Stimulated activated naive CD8-positive, alpha-beta T cell treated with anti-CD3 and anti-CD28 coated beads, Interleukin-15, Interleukin-2, amounts not matched to agents 100 U/mL and 50 U/mL, for 24 hours (primary cell): ENCODE data around the gene INPP4B.
"Not testable (repeated sequence)": the region's sequence is repeated elsewhere in the genome, so short reads cannot be mapped to it uniquely, and the experiment has no call there.

Source experiments
- ATAC-seq: fragments of 150-1000 bp; cut with Tn5 transposase; one replicate; pipeline ENCODE4 v1.10.0; 2021
- DNase-seq: peaks from one replicate; pipeline ENCODE4 v3.0.0; 2021

INPP4B gene

GRCh38 chr4:142083264-142083663, 762.8 kb downstream of the INPP4B start:
- DNase-seq (no peak), ATAC-seq (no peak)

- DNase-seq = no peak
- no peak for ATAC-seq
These were observed 765.1 kb downstream of the INPP4B start for GRCh38 chr4:142081025-142081424.

- ATAC-seq = no peak
- no peak for DNase-seq
These were observed 766.1 kb downstream of the INPP4B start for GRCh38 chr4:142079959-142080358.

GRCh38 chr4:142077048-142077447, 769.1 kb downstream of the INPP4B start:
- ATAC-seq (no peak), DNase-seq (no peak)

- not testable (repeated sequence) for ATAC-seq, DNase-seq
These were observed 777.8 kb downstream of the INPP4B start for GRCh38 chr4:142068304-142068703.

- ATAC-seq, DNase-seq: not testable (repeated sequence)
These were observed 779.5 kb downstream of the INPP4B start for GRCh38 chr4:142066562-142066961.

GRCh38 chr4:142065086-142065647, 780.9 kb downstream of the INPP4B start:
- DNase-seq (no peak), ATAC-seq (no peak)

GRCh38 chr4:142064181-142064580, 781.9 kb downstream of the INPP4B start:
- DNase-seq (no peak), ATAC-seq (no peak)

- no peak for DNase-seq
- no peak for ATAC-seq
These were observed 800.1 kb downstream of the INPP4B start for GRCh38 chr4:142045996-142046395.

GRCh38 chr4:142044271-142044670, 801.8 kb downstream of the INPP4B start:
- no peak for ATAC-seq
- no peak for DNase-seq

GRCh38 chr4:142043509-142043908, 802.6 kb downstream of the INPP4B start:
- ATAC-seq = no peak
- DNase-seq = no peak

GRCh38 chr4:142041788-142042187, 804.3 kb downstream of the INPP4B start:
- ATAC-seq = no peak
- no peak for DNase-seq

GRCh38 chr4:142040043-142040442, 806.1 kb downstream of the INPP4B start:
- no peak for ATAC-seq
- no peak for DNase-seq

GRCh38 chr4:142036795-142037583, 809.1 kb downstream of the INPP4B start:
- DNase-seq = no peak
- no peak for ATAC-seq

- DNase-seq = no peak
- ATAC-seq = no peak
These were observed 810.5 kb downstream of the INPP4B start for GRCh38 chr4:142035566-142035965.

- ATAC-seq (no peak), DNase-seq (no peak)
These were observed 812.0 kb downstream of the INPP4B start for GRCh38 chr4:142034101-142034500.

GRCh38 chr4:142030010-142030409, 816.1 kb downstream of the INPP4B start:
- DNase-seq (no peak), ATAC-seq (no peak)

- DNase-seq (no peak), ATAC-seq (no peak)
These were observed 824.3 kb downstream of the INPP4B start for GRCh38 chr4:142021761-142022160.

- ATAC-seq (no peak), DNase-seq (no peak)
These were observed 824.9 kb downstream of the INPP4B start for GRCh38 chr4:142021181-142021580.

- peak; percentile 81 for ATAC-seq
- DNase-seq = no peak
These were observed 830.1 kb downstream of the INPP4B start for GRCh38 chr4:142016031-142016430.

GRCh38 chr4:142009751-142010150, 836.4 kb downstream of the INPP4B start:
- no peak for DNase-seq
- no peak for ATAC-seq

- no peak for DNase-seq
These were observed 840.6 kb downstream of the INPP4B start for GRCh38 chr4:142005519-142005918.

GRCh38 chr4:141999446-142000143, 846.5 kb downstream of the INPP4B start:
- DNase-seq (no peak), ATAC-seq (no peak)

More at GRCh38 chr4:142005519-142005918, 840.6 kb downstream of the INPP4B start:
- no peak for ATAC-seq
